SK-N-SH treated with all-trans-retinoic acid at 6 μM for 48 hours (cell line): ENCODE results near the gene TRA2A.

Experiments used
- RARB ChIP-seq: fragments of 250-450 bp; sonication (Bioruptor Pico); IDR thresholded peaks from 2 replicates; pipeline ENCODE4 v1.8.0; 2021; ENCODE audit warnings: mild to moderate bottlenecking, moderate library complexity
- ZNF70 ChIP-seq: fragments of 450-650 bp; formaldehyde crosslinking; IDR thresholded peaks from 2 replicates; pipeline ENCODE4 v1.5.0; 2020; ENCODE audit warnings: mild to moderate bottlenecking, moderate library complexity

DNA sequence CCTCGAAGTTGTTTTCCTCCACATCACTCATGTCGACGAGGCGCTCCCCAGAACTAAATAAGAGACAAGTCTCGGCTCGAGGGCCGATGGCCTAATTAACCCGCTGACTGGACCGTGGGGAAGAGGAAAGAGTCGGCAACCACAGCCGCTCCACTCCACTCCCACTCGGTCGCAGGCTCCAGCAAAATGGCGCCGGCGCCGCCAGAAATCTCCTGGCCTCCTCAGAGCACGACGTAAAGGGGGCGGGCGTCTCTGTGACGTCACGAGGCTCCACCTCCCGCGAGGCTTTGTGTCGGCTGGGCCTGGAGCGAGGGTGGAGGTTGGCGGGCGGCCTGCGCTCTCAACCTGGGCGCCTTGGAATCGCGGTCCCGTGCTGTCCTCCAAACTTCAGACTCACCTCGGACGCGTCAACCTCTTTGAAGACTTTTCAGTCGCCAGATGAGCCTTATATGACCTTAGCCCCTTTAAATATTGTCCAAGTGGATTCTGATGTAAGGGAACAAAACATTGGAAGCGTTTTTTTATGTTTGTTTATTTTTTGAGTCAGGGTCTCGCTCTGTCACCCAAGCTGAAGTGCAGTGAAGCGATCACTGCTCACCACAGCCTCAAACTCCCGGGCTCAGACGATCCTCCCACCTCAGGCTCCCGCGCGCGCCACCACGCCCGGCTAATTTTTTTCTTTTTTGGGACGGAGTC lies at the start of gene TRA2A:
- TF ChIP-seq ZNF70 (CRISPR knock-in tag): peak; percentile 52
- TF ChIP-seq RARB (CRISPR knock-in tag): peak; percentile 64; the same call in 1 of the 2 replicates
